ENCODE measurements around the gene HK3. TPM values are rescaled to one million over a fixed set of nuclear protein-coding genes. Genes with fewer than 3 reads are reported as not detected.

HK3 gene
- total RNA-seq, 1 donor from 2014 or later: 5.6 TPM

Other genes with a start within 250 kb of the HK3 start
- gene UNC5A, start 88.8 kb downstream of the HK3 start, total RNA-seq: not detected
- 52.5 TPM for gene UIMC1, start 107.4 kb upstream of the HK3 start, total RNA-seq
- 26.2 TPM for gene ZNF346, start 123.3 kb upstream of the HK3 start, total RNA-seq
- gene FGFR4, start 187.6 kb upstream of the HK3 start, total RNA-seq: 6.4 TPM
- 118 TPM for gene NSD1, start 234.4 kb upstream of the HK3 start, total RNA-seq